IPS-18a (cell line): ENCODE results near the gene INSYN2B.

Source experiments
- H3K27ac ChIP-seq: one replicate; pipeline ENCODE4 v1.5.1; 2013; ENCODE audit warnings: low read length
- H3K27me3 ChIP-seq: one replicate; pipeline ENCODE4 v1.6.1; 2013; ENCODE audit warnings: mild to moderate bottlenecking, low read length; ENCODE audit not compliant: control insufficient read depth, insufficient read depth
- H3K36me3 ChIP-seq: one replicate; pipeline ENCODE4 v1.6.1; 2013; ENCODE audit warnings: low read depth, low read length; ENCODE audit not compliant: control insufficient read depth
- H3K4me1 ChIP-seq: one replicate; pipeline ENCODE4 v1.6.1; 2013; ENCODE audit warnings: low read depth, low read length; ENCODE audit not compliant: control insufficient read depth
- H3K4me3 ChIP-seq: one replicate; pipeline ENCODE4 v1.5.1; 2013; ENCODE audit warnings: low read length
- H3K9ac ChIP-seq: one replicate; pipeline ENCODE4 v1.6.1; 2013; ENCODE audit warnings: mild to moderate bottlenecking, low read length, moderate library complexity
- H3K9me3 ChIP-seq: one replicate; pipeline ENCODE4 v1.6.1; 2013; ENCODE audit warnings: low read depth, low read length; ENCODE audit not compliant: control insufficient read depth

INSYN2B gene

GRCh38 chr5:169869066-169869465 is 111.2 kb downstream of the INSYN2B start:
- no peak overlapping the region for H3K9ac ChIP-seq
- H3K4me3 ChIP-seq, result no peak overlapping the region
- H3K36me3 ChIP-seq, result no peaks in the 10 kb centered on the region
- no peak overlapping the region for H3K27ac ChIP-seq
- H3K4me1 ChIP-seq, result peaks cover 9% of the 10 kb centered on the region
- no peaks in the 10 kb centered on the region for H3K27me3 ChIP-seq
- H3K9me3 ChIP-seq, result no peaks in the 10 kb centered on the region

- no peaks in the 10 kb centered on the region for H3K36me3 ChIP-seq
- H3K9ac ChIP-seq, result no peak overlapping the region
- H3K27me3 ChIP-seq, result no peaks in the 10 kb centered on the region
- no peak overlapping the region for H3K27ac ChIP-seq
- H3K4me3 ChIP-seq, result no peak overlapping the region
- H3K9me3 ChIP-seq, result no peaks in the 10 kb centered on the region
- peaks cover 9% of the 10 kb centered on the region for H3K4me1 ChIP-seq
Observed at GRCh38 chr5:169867347-169867746, 112.9 kb downstream of the INSYN2B start.

DNA sequence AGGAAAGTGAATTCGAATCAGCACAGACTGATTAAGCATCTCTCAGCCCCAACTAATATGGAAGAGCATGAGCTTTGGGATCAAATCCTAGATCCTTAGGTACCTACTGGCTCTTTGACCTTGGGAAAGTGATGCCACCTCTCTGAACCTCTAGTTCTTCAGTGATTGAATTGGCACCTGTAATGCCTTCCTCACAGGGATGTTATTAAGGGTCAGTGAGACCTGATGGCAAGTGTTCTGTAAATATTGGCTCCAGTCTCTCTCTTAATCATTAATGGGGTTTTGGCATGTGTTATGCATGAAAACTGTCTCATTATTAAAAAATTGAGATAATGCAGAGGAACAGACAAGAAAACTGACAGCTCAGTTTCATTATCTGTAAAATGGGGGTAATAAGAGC is 115.8 kb downstream of the INSYN2B start:
- no peaks in the 10 kb centered on the region for H3K9me3 ChIP-seq
- H3K9ac ChIP-seq, result no peak overlapping the region
- H3K36me3 ChIP-seq, result no peaks in the 10 kb centered on the region
- H3K27ac ChIP-seq, result no peak overlapping the region
- H3K4me3 ChIP-seq, result no peak overlapping the region
- H3K4me1 ChIP-seq, result peaks cover 9% of the 10 kb centered on the region
- no peaks in the 10 kb centered on the region for H3K27me3 ChIP-seq

DNA sequence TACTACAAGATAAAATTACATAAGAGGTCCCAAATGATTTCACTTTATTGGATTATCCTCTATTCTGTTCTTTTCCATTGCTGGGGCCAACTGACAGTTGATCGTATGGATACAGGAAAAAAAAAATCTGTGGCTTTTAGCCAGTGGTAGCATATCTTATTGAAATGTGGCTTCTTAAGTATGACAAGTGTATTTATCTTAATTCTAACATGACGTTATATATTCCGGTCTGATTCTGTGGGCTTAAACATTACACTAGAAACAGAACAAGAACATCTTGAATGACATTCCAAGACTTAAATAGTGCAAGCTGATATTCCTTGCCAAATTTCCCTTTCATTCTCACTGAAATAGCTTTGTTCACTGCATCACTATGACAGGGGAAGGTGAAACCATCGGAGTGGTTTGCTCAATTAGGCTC is 117.9 kb downstream of the INSYN2B start:
- Histone ChIP-seq H3K36me3 (no peaks in the 10 kb centered on the region), H3K4me3 (no peak overlapping the region), H3K4me1 (no peaks in the 10 kb centered on the region), H3K27ac (no peak overlapping the region), H3K9me3 (no peaks in the 10 kb centered on the region), H3K27me3 (no peaks in the 10 kb centered on the region), H3K9ac (no peak overlapping the region)

GRCh38 chr5:169861934-169862333 is 118.4 kb downstream of the INSYN2B start:
- Histone ChIP-seq H3K9ac (no peak overlapping the region), H3K4me3 (no peak overlapping the region), H3K27me3 (no peaks in the 10 kb centered on the region), H3K9me3 (no peaks in the 10 kb centered on the region), H3K27ac (no peak overlapping the region), H3K36me3 (no peaks in the 10 kb centered on the region), H3K4me1 (no peaks in the 10 kb centered on the region)

DNA sequence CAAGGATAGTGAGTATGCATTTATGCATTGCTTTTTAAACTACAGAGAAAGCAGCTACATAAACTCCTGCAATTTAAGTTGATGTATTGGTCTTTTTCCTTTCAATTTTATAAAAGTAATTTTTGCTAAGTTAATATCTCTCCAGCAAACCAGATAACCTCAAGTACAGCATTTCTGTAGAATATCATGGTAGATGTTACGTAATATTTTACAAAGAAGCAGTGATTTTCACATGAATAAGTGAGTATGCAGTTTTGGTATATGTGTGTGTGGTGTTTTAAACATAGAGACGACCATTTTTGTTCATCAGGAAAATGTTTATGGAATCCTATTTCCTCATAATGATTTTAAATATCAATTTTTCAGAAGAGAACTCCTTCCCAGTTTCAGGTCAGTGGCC is 118.9 kb downstream of the INSYN2B start:
- no peak overlapping the region for H3K9ac ChIP-seq

DNA sequence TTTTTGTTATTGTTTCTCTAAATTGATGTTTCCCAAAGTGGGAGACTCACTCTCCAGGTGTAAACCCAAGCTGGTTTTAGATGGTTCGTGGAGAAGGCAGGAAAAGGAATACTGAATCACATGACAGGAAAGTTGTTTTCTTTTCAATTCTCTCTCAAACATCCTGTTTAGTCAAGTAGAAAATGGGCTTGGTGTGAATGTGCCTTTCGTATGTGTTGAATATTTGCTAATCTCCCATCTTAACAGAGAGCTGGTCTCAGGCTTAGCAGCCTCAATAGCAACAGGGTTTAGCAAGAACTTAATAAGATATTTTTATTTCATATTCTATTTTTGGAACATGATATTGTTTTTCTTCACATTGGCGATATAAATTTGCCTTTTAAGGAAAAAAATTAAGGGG is 119.7 kb downstream of the INSYN2B start:
- H3K27me3 ChIP-seq, result no peaks in the 10 kb centered on the region
- no peak overlapping the region for H3K27ac ChIP-seq
- H3K36me3 ChIP-seq, result no peaks in the 10 kb centered on the region

More for the DNA sequence above, 118.9 kb downstream of the INSYN2B start:
- no peaks in the 10 kb centered on the region for H3K27me3 ChIP-seq
- no peaks in the 10 kb centered on the region for H3K9me3 ChIP-seq
- no peaks in the 10 kb centered on the region for H3K36me3 ChIP-seq
- no peak overlapping the region for H3K4me3 ChIP-seq
- no peak overlapping the region for H3K27ac ChIP-seq
- H3K4me1 ChIP-seq, result no peaks in the 10 kb centered on the region

GRCh38 chr5:169856571-169856970 is 123.7 kb downstream of the INSYN2B start:
- Histone ChIP-seq H3K27ac (no peak overlapping the region), H3K9ac (no peak overlapping the region), H3K27me3 (no peaks in the 10 kb centered on the region), H3K4me1 (no peaks in the 10 kb centered on the region), H3K4me3 (no peak overlapping the region), H3K36me3 (no peaks in the 10 kb centered on the region), H3K9me3 (no peaks in the 10 kb centered on the region)

More for the DNA sequence above, 119.7 kb downstream of the INSYN2B start:
- no peaks in the 10 kb centered on the region for H3K9me3 ChIP-seq
- no peak overlapping the region for H3K9ac ChIP-seq
- no peaks in the 10 kb centered on the region for H3K4me1 ChIP-seq
- H3K4me3 ChIP-seq, result no peak overlapping the region

- no peaks in the 10 kb centered on the region for H3K36me3 ChIP-seq
- no peak overlapping the region for H3K27ac ChIP-seq
- no peak overlapping the region for H3K4me3 ChIP-seq
- H3K9ac ChIP-seq, result no peak overlapping the region
- no peaks in the 10 kb centered on the region for H3K27me3 ChIP-seq
- no peaks in the 10 kb centered on the region for H3K4me1 ChIP-seq
- peaks cover 3% of the 10 kb centered on the region for H3K9me3 ChIP-seq
Observed at GRCh38 chr5:169851321-169851850, 128.9 kb downstream of the INSYN2B start.

DNA sequence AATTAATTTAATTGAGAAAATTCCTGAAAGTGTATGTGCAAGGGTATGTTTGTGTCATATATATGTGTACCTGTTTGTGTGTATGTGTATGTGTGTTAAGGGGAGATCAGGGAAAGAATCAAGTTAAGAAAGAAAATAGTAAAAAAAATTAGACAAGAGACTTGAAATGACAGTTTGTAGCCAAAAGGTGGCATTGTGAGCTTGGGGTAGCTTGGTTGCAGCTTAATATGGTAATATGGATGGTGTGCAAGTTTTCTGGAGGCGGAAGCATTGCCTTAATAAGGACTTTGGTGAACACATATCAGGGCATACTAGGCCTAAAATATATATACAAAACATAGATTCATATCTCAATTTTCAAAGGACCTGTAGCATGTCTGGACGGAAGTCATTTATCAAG is 129.9 kb downstream of the INSYN2B start:
- Histone ChIP-seq H3K4me3 (no peak overlapping the region), H3K27ac (no peak overlapping the region), H3K36me3 (no peaks in the 10 kb centered on the region), H3K4me1 (no peaks in the 10 kb centered on the region), H3K9me3 (peaks cover 3% of the 10 kb centered on the region), H3K9ac (no peak overlapping the region), H3K27me3 (no peaks in the 10 kb centered on the region)

DNA sequence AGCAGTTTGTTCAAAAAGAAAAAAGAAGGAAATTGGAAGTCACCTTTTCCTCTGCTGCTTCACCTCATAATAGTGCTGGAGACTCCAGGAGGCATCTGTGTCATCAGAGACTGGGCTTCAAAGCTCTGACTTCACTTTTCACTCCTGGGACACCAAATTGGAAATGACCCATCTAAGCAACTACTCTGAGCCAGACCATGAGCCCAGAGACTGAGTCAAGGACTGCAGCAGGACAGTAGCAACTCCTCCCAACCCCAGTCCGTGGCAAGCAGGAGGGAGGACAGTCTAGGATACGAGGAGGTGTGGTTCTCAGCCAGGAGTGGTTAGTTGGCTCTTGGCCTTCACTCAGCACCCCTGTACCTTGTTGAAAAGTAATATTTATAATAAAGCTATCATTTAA is 131.5 kb downstream of the INSYN2B start:
- Histone ChIP-seq H3K36me3 (no peaks in the 10 kb centered on the region), H3K9me3 (peaks cover 3% of the 10 kb centered on the region), H3K9ac (no peak overlapping the region), H3K4me3 (no peak overlapping the region), H3K27ac (no peak overlapping the region), H3K4me1 (no peaks in the 10 kb centered on the region), H3K27me3 (no peaks in the 10 kb centered on the region)

DNA sequence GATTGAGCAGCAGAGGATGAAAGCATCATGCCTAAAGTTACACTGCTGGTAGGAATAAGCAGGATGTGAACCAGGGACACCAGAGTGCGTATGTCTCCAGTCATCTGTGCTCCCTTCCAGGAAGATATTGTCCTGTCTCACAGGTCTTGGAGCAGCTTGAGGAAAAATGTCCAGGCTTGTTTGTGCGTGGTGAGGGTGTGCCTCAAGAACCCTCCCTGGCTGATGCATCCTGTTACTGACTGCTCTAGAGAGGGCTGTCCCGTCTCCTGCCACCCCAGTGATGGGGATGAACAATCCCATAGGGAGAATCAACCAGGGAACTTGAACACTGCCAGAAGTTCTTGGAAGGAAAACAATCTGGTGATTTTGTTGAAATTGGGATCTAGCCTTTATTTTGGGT is 132.0 kb downstream of the INSYN2B start:
- Histone ChIP-seq H3K27ac (no peak overlapping the region), H3K9me3 (peaks cover 3% of the 10 kb centered on the region), H3K36me3 (no peaks in the 10 kb centered on the region)

More for the DNA sequence above, 132.0 kb downstream of the INSYN2B start:
- Histone ChIP-seq H3K9ac (no peak overlapping the region), H3K4me3 (no peak overlapping the region), H3K27me3 (no peaks in the 10 kb centered on the region), H3K4me1 (no peaks in the 10 kb centered on the region)
